Stimulated activated naive CD8-positive, alpha-beta T cell treated with anti-CD3 and anti-CD28 coated beads, Interleukin-15, amount 100 ng/mL, for 72 hours (primary cell): ENCODE results near the gene IGF1R.

Experiments
- ATAC-seq: fragments of 150-1000 bp; cut with Tn5 transposase; 2 replicates; pipeline ENCODE4 v1.10.0; 2021; ENCODE audit warnings: mild to moderate bottlenecking, moderate library complexity
- DNase-seq, 2 donors: peaks; one replicate each; pipeline ENCODE4 v3.0.0; 2021 to 2022
- H3K27ac Mint-ChIP-seq, 2 donors: one replicate each; pipeline ENCODE4 v1.8.0; 2022; ENCODE audit warnings: mild to moderate bottlenecking in 2 of 2, mixed read lengths in 2 of 2, moderate library complexity in 2 of 2
- H3K27me3 Mint-ChIP-seq: one replicate; pipeline ENCODE4 v1.8.0; 2022; ENCODE audit warnings: mixed read lengths
- H3K4me1 Mint-ChIP-seq: one replicate; pipeline ENCODE4 v1.8.0; 2022; ENCODE audit warnings: mild to moderate bottlenecking, mixed read lengths
- H3K4me3 Mint-ChIP-seq, 2 donors: one replicate each; pipeline ENCODE4 v1.8.0; 2022; ENCODE audit warnings: mild to moderate bottlenecking in 2 of 2, mixed read lengths in 2 of 2, moderate library complexity in 1 of 2
- H3K9me3 Mint-ChIP-seq, 2 donors: one replicate each; pipeline ENCODE4 v1.8.0; 2022; ENCODE audit warnings: mixed read lengths in 2 of 2

Gene IGF1R

GRCh38 chr15:98951493-98952320 is 303.4 kb downstream of the IGF1R start:
- H3K9me3 Mint-ChIP-seq, result no peaks in the 10 kb centered on the region
- H3K4me3 Mint-ChIP-seq, result no peak overlapping the region
- H3K27me3 Mint-ChIP-seq, result no peaks in the 10 kb centered on the region
- H3K27ac Mint-ChIP-seq, result no peak overlapping the region
- peaks cover 27% of the 10 kb centered on the region for H3K4me1 Mint-ChIP-seq
- DNase-seq (no peak), ATAC-seq (no peak)

GRCh38 chr15:98952381-98952803 is 304.1 kb downstream of the IGF1R start:
- DNase-seq (peak; percentile 18 to 47), ATAC-seq (peak; percentile 88)
- H3K27me3 Mint-ChIP-seq, result no peaks in the 10 kb centered on the region
- H3K4me1 Mint-ChIP-seq, result peaks cover 27% of the 10 kb centered on the region
- H3K9me3 Mint-ChIP-seq, result no peaks in the 10 kb centered on the region
- H3K4me3 Mint-ChIP-seq, result peak overlapping the region; percentile 41 to 67
- peak overlapping the region in 1 of 2 donors; percentile 92 for H3K27ac Mint-ChIP-seq

DNA sequence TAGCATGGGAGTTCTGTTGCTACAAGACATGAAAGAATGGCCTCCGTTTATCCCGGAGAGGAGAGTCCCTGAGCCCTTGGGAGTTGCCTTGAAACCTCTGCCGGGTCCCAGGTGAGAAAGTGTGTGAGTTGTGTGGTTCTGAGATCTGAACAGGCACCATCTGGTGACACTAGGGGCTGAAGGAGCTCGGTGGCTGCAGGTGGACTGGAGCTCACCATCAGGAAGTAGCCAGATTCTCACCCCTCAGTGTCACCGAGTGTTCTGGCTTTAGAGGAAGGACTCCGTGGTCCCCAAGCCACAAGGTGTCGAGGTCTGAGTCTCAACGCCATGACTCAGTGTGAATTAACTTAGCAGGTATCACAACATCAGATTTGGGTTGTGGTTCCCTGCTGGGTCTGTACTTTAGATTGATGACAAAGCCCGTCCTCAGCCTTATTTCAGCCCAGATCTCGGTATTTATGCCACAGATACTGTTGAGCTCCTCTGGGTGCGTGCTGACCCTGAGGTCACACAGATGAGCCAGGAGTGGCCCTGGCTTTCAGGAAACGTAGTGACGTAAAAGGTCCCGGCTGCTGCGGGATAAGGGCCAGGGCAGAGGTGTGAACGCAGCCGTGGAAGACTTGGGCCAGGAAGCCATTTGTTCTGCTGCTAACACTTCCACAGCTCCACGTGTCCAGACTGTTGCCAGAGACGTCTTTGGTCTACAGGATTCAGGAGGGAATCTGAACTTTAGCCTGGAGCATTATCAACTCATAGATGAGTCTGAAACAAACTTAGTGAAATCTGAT is 304.9 kb downstream of the IGF1R start:
- peaks cover 27% of the 10 kb centered on the region for H3K4me1 Mint-ChIP-seq
- peak; percentile 81 for ATAC-seq
- no peaks in the 10 kb centered on the region for H3K27me3 Mint-ChIP-seq
- DNase-seq, result peak; percentile 21 to 55
- peak overlapping the region; percentile 42 to 92 for H3K27ac Mint-ChIP-seq
- H3K4me3 Mint-ChIP-seq, result peak overlapping the region; percentile 24 to 67
- H3K9me3 Mint-ChIP-seq, result no peaks in the 10 kb centered on the region

- Mint-ChIP-seq H3K27me3 (no peaks in the 10 kb centered on the region), H3K4me1 (peaks cover 31% of the 10 kb centered on the region), H3K27ac (no peak overlapping the region), H3K9me3 (no peaks in the 10 kb centered on the region), H3K4me3 (no peak overlapping the region)
- DNase-seq (no peak), ATAC-seq (no peak)
These were observed 305.6 kb downstream of the IGF1R start for GRCh38 chr15:98953968-98954367.

DNA sequence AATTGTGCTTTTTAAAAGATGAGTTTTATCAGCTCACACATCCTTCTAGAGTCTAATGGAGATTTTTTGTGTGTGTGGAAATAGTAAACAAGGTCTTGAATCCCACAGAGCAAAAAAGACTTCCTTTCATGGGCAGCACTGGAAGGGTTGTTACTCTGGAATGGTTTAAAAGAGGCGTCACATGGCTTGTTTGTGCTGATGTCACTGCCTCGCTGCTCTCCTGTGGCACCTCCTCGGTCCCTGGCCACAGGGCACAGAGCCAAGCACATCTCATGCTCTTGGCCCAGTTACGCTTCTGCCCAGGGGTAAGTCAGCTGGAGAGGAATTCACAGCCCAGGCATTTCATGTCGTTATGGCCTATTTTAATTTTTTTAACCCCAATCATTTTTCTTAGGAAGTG is 306.1 kb downstream of the IGF1R start:
- no peak for DNase-seq
- Mint-ChIP-seq H3K4me1 (peaks cover 31% of the 10 kb centered on the region), H3K27me3 (no peaks in the 10 kb centered on the region), H3K9me3 (no peaks in the 10 kb centered on the region), H3K4me3 (no peak overlapping the region), H3K27ac (no peak overlapping the region)
- no peak for ATAC-seq

GRCh38 chr15:98955331-98955730 is 307.0 kb downstream of the IGF1R start:
- Mint-ChIP-seq H3K4me1 (peaks cover 31% of the 10 kb centered on the region), H3K27me3 (no peaks in the 10 kb centered on the region), H3K27ac (no peak overlapping the region), H3K4me3 (no peak overlapping the region), H3K9me3 (no peaks in the 10 kb centered on the region)
- no peak for ATAC-seq
- no peak for DNase-seq

DNA sequence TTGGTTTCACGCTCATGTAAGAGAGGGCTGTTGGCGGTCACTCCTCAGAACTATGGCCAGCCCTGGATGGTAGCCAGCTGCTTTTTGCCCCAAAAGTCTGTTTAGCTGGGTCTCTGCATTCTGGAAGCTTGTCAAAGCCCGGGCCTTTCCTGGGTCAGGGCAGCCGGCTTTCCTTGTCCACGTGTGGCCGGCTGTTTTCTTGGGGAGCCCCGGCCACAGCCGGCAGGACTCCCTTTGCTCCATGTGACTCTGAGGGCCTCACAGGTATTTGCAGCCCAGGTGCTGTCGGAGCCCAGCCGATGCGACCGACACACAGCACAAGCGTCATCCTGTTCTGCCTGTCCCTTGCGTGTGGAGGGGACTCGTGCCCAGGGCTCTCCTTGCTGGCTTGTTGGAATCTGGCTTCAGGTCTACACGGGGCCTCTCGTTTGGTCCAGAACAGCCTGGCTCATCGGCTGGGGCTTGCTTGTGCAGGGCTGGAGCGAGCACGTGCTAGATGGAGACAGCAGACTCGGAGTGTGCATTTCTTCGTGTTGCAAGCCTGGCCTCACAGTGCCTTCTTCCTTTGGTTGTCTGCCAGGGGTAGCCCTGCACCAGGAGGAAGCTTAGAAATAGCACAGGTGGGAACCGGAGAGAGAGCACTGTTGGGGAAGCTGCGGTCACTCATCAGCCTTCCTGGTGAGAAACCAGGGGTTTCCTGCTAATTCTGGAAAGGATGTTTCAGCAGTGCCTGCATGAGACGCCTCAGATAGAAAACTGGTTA is 307.8 kb downstream of the IGF1R start:
- no peaks in the 10 kb centered on the region for H3K27me3 Mint-ChIP-seq
- peaks cover 28% of the 10 kb centered on the region for H3K4me1 Mint-ChIP-seq
- no peak overlapping the region for H3K4me3 Mint-ChIP-seq
- DNase-seq (no peak), ATAC-seq (no peak)
- H3K27ac Mint-ChIP-seq, result peak overlapping the region in 1 of 2 donors; percentile 42
- peaks cover 3 to 6% of the 10 kb centered on the region in 2 donors for H3K9me3 Mint-ChIP-seq

- Mint-ChIP-seq H3K27ac (no peak overlapping the region), H3K9me3 (peaks cover 9 to 14% of the 10 kb centered on the region in 2 donors), H3K4me1 (peaks cover 21% of the 10 kb centered on the region), H3K4me3 (no peak overlapping the region), H3K27me3 (no peaks in the 10 kb centered on the region)
- ATAC-seq, result no peak
- no peak for DNase-seq
These were observed 308.6 kb downstream of the IGF1R start for GRCh38 chr15:98956796-98957553.

DNA sequence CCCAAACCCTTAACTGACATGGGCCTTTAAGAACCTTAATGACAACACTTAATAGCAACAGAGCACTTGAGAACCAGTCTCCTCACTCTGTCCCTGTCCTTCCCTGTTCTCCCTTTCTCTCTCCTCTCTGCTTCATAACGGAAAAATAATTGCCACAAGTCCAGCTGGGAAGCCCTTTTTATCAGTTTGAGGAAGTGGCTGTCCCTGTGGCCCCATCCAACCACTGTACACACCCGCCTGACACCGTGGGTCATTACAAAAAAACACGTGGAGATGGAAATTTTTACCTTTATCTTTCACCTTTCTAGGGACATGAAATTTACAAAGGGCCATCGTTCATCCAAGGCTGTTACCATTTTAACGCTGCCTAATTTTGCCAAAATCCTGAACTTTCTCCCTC is 309.3 kb downstream of the IGF1R start:
- peak overlapping the region in 1 of 2 donors; percentile 85 for H3K27ac Mint-ChIP-seq
- peaks cover 14% of the 10 kb centered on the region for H3K4me1 Mint-ChIP-seq
- no peak overlapping the region for H3K4me3 Mint-ChIP-seq
- no peak for DNase-seq
- ATAC-seq, result no peak
- H3K9me3 Mint-ChIP-seq, result peaks cover 15 to 20% of the 10 kb centered on the region in 2 donors
- H3K27me3 Mint-ChIP-seq, result no peaks in the 10 kb centered on the region

- no peaks in the 10 kb centered on the region for H3K27me3 Mint-ChIP-seq
- peaks cover 15 to 20% of the 10 kb centered on the region in 2 donors for H3K9me3 Mint-ChIP-seq
- H3K27ac Mint-ChIP-seq, result peak overlapping the region in 1 of 2 donors; percentile 85
- peaks cover 10% of the 10 kb centered on the region for H3K4me1 Mint-ChIP-seq
- no peak overlapping the region for H3K4me3 Mint-ChIP-seq
- ATAC-seq (no peak), DNase-seq (no peak)
These were observed 309.7 kb downstream of the IGF1R start for GRCh38 chr15:98958076-98958475.

- Mint-ChIP-seq H3K27ac (no peak overlapping the region), H3K9me3 (peaks cover 15 to 20% of the 10 kb centered on the region in 2 donors), H3K27me3 (no peaks in the 10 kb centered on the region), H3K4me1 (peaks cover 4% of the 10 kb centered on the region), H3K4me3 (no peak overlapping the region)
- no peak for DNase-seq
- no peak for ATAC-seq
These were observed 310.7 kb downstream of the IGF1R start for GRCh38 chr15:98958918-98959639.

- no peak for DNase-seq
- Mint-ChIP-seq H3K4me3 (no peak overlapping the region), H3K4me1 (peaks cover 4% of the 10 kb centered on the region), H3K27me3 (no peaks in the 10 kb centered on the region), H3K27ac (no peak overlapping the region), H3K9me3 (peaks cover 15 to 20% of the 10 kb centered on the region in 2 donors)
- no peak for ATAC-seq
These were observed 311.3 kb downstream of the IGF1R start for GRCh38 chr15:98959640-98960007.

- peaks cover 15 to 20% of the 10 kb centered on the region in 2 donors for H3K9me3 Mint-ChIP-seq
These were observed 312.3 kb downstream of the IGF1R start for GRCh38 chr15:98960555-98961050.

DNA sequence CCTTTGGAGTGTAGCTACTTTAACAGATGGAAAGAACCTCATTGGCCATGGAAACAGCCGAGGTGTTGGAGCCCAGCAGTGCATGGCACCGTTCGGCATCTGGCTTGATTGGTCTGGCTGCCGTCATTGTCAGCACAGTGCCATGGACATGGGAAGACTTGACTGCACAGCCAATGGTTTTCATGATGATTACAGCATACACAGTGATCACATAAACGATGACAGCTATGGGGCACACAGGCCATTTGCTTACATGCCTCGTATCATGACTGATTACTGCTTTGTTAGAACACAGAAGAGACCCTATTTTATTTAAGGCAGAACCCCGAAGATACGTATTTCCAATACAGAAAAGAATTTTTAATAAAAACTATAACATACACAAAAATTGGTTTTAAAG is 315.1 kb downstream of the IGF1R start:
- DNase-seq, result no peak
- Mint-ChIP-seq H3K9me3 (peaks cover 15 to 20% of the 10 kb centered on the region in 2 donors), H3K4me3 (no peak overlapping the region), H3K27me3 (no peaks in the 10 kb centered on the region), H3K27ac (peak overlapping the region in 1 of 2 donors; percentile 40), H3K4me1 (peaks cover 4% of the 10 kb centered on the region)
- no peak for ATAC-seq

More at GRCh38 chr15:98960555-98961050, 312.3 kb downstream of the IGF1R start:
- Mint-ChIP-seq H3K27ac (peak overlapping the region in 1 of 2 donors; percentile 72), H3K27me3 (no peaks in the 10 kb centered on the region), H3K4me1 (peaks cover 4% of the 10 kb centered on the region), H3K4me3 (no peak overlapping the region)
- no peak for DNase-seq
- ATAC-seq, result no peak
